ENCODE measurements around the gene SLC25A23.

- TF ChIP-seq TCF7L2 (IDR thresholded peaks at IDR 0.05; ENCODE audit: borderline replicate concordance, extremely low read depth, insufficient read depth, insufficient read length) (no peak), CTCF (IDR thresholded peaks at IDR 0.05 in 2 of 3, conservative IDR thresholded peaks at IDR 0.05 in 1 of 3; ENCODE audit: borderline replicate concordance in 1 of 3, insufficient read depth in 1 of 3, low read depth in 2 of 3, low read length in 2 of 3) (peak; percentile 65 to 90 (median 79); a peak in 5 of 6 replicates), EZH2phosphoT487 (IDR thresholded peaks at IDR 0.05; ENCODE audit: borderline replicate concordance) (no peak), POLR2AphosphoS5 (IDR thresholded peaks at IDR 0.05; ENCODE audit: low read depth, low read length) (no peak), ATF3 (IDR thresholded peaks at IDR 0.05) (no peak), YY1 (IDR thresholded peaks at IDR 0.05; ENCODE audit: extremely low read depth, insufficient replicate concordance, low read depth, low read length) (peak; percentile 61)
These were observed 22.1 kb upstream of the SLC25A23 start, which contains the start of gene DENND1C for GRCh38 chr19:6481541-6482342.

Measured in HCT116 (cell line).